GM23338 (cell line): ENCODE data around the gene RXRA. TPM values are rescaled to one million over a fixed set of nuclear protein-coding genes. Genes with fewer than 3 reads are reported as not detected.

Source experiments
- CREB1 ChIP-seq: fragments of 250-450 bp; sonication (Bioruptor Pico); IDR thresholded peaks from 2 replicates; pipeline ENCODE4 v1.5.0; 2020; ENCODE audit warnings: low read depth, mild to moderate bottlenecking, moderate library complexity
- EZH2 ChIP-seq: fragments of 200-600 bp; sonication (generic); IDR thresholded peaks from one replicate; pipeline ENCODE4 v1.8.0; 2017; ENCODE audit warnings: antibody characterized with exemption, mild to moderate bottlenecking, low read depth; ENCODE audit not compliant: unreplicated experiment
- JUNB ChIP-seq: IDR thresholded peaks from one replicate; pipeline ENCODE4 v1.6.1; 2016; ENCODE audit warnings: antibody characterized with exemption; ENCODE audit not compliant: unreplicated experiment
- REST ChIP-seq: IDR thresholded peaks from one replicate; pipeline ENCODE4 v1.6.1; 2018; ENCODE audit warnings: antibody characterized with exemption; ENCODE audit not compliant: unreplicated experiment
- STAT1 ChIP-seq: IDR thresholded peaks from one replicate; pipeline ENCODE4 v1.6.1; 2016; ENCODE audit warnings: antibody characterized with exemption; ENCODE audit not compliant: unreplicated experiment
- ZNF462 ChIP-seq: fragments of 250-450 bp; sonication (Bioruptor Pico); IDR thresholded peaks from 2 replicates; pipeline ENCODE4 v1.5.0; 2020; ENCODE audit warnings: mild to moderate bottlenecking, moderate library complexity
- polyA plus RNA-seq: library from polyadenylated mRNA; unstranded; fragments of >200 nt; fragmentation: Nextera tagmentation; extraction: Ambion mirVana; gene quantifications from 2 replicates; pipeline ENCODE4 v1.2.1, GENCODE V29; 2016
- total RNA-seq: library from RNA; depleted of rRNA; stranded (reverse); fragments of >200 nt; shearing (Covaris generic); gene quantifications from 2 replicates; pipeline ENCODE4 v1.2.3, GENCODE V29; 2014

RXRA gene
- total and polyA plus RNA-seq, 2 experiments from 2014 or later, result 4.9 to 17.9 TPM

GRCh38 chr9:134301387-134302129 is 24.7 kb upstream of the RXRA start (continued):
- TF ChIP-seq ZNF462 (CRISPR knock-in tag) (no peak), REST (no peak), JUNB (no peak), EZH2 (no peak), STAT1 (no peak), CREB1 (CRISPR knock-in tag) (no peak)
